Glutamatergic neuron (in vitro differentiated cells): ENCODE data around the gene PLSCR1. TPM values are rescaled to one million over a fixed set of nuclear protein-coding genes. Genes with fewer than 3 reads are reported as not detected.

ENCODE experiments used
- DNase-seq: peaks from one replicate; pipeline ENCODE4 v3.0.0; 2022
- H3K27ac Mint-ChIP-seq: one replicate; pipeline ENCODE4 v1.8.0; 2020; ENCODE audit warnings: mild to moderate bottlenecking, mixed read lengths, inconsistent platforms; ENCODE audit not compliant: unreplicated experiment
- H3K27me3 Mint-ChIP-seq: one replicate; pipeline ENCODE4 v1.8.0; 2020; ENCODE audit warnings: mild to moderate bottlenecking, moderate library complexity, mixed read lengths, inconsistent platforms; ENCODE audit not compliant: unreplicated experiment
- H3K36me3 Mint-ChIP-seq: one replicate; pipeline ENCODE4 v1.8.0; 2020; ENCODE audit warnings: mild to moderate bottlenecking, mixed read lengths, inconsistent platforms; ENCODE audit not compliant: unreplicated experiment
- H3K4me1 Mint-ChIP-seq: one replicate; pipeline ENCODE4 v1.8.0; 2020; ENCODE audit warnings: mild to moderate bottlenecking, low read depth, mixed read lengths, inconsistent platforms; ENCODE audit not compliant: unreplicated experiment
- H3K4me3 Mint-ChIP-seq: one replicate; pipeline ENCODE4 v1.8.0; 2020; ENCODE audit warnings: mild to moderate bottlenecking, mixed read lengths, inconsistent platforms; ENCODE audit not compliant: unreplicated experiment
- H3K9me3 Mint-ChIP-seq: one replicate; pipeline ENCODE4 v1.8.0; 2020; ENCODE audit warnings: mild to moderate bottlenecking, moderate library complexity, mixed read lengths, inconsistent platforms; ENCODE audit not compliant: unreplicated experiment
- CTCF ChIP-seq: fragments of 200-600 bp; sonication (generic); IDR thresholded peaks from one replicate; pipeline ENCODE4 v1.5.0; 2021; ENCODE audit not compliant: partially characterized antibody, unreplicated experiment
- total RNA-seq: library from RNA; stranded (reverse); fragmentation: NEBNext Ultra II Directional; extraction: Animal tissue kit (Norgen Biotek cat#: 25700); gene quantifications from one replicate; pipeline ENCODE4 v1.2.1, GENCODE V29; 2021; ENCODE audit not compliant: unreplicated experiment

The PLSCR1 gene
- total RNA-seq, 1 donor from 2014 or later, result 4.1 TPM

DNA sequence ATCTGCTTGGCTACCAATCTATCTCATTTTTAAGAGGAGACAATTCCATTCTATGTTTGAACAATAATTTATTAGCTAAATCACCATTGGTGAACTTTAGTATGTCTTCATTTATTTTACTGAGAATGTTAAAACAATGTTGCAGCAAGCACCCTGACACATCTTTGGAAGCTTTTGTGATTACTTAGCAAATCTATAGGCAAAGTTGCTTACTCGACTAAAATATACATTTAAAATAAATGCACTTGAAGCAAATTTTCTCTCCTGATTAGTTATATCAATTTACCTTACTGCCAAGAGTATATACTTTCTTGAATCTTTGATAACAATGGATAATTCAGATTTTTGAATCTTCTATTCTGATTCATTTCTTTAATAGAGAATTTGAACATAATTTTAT is 29.8 kb upstream of the PLSCR1 start:
- H3K27ac Mint-ChIP-seq, result no peak overlapping the region
- H3K36me3 Mint-ChIP-seq, result no peaks in the 10 kb centered on the region
- H3K9me3 Mint-ChIP-seq, result no peaks in the 10 kb centered on the region
- no peak for TF ChIP-seq CTCF
- H3K27me3 Mint-ChIP-seq, result no peaks in the 10 kb centered on the region
- DNase-seq, result no peak
- no peak overlapping the region for H3K4me3 Mint-ChIP-seq
- H3K4me1 Mint-ChIP-seq, result peaks cover 3% of the 10 kb centered on the region

DNA sequence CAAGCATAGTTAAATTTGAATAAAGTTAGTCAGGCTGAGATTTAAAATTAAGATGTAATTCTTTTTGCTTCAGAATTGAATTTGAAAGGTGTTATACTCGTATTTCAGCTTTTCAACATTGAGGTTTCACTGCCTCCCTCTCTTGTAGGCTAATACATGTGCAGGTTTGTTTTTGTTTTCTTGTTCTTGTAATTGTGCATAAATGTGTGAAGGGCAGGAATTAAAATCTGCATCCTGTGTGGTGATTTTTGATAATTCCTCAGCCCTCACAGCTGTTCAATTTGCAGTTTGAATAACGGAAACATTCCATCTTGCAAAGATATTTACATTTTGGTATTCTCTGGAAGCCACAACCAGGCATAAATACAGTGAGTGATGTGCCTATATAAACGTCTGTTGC is 24.9 kb upstream of the PLSCR1 start:
- H3K9me3 Mint-ChIP-seq, result peaks cover 2% of the 10 kb centered on the region
- no peaks in the 10 kb centered on the region for H3K27me3 Mint-ChIP-seq
- no peaks in the 10 kb centered on the region for H3K4me1 Mint-ChIP-seq
- H3K27ac Mint-ChIP-seq, result no peak overlapping the region
- no peak for DNase-seq
- no peaks in the 10 kb centered on the region for H3K36me3 Mint-ChIP-seq
- no peak for TF ChIP-seq CTCF
- no peak overlapping the region for H3K4me3 Mint-ChIP-seq

DNA sequence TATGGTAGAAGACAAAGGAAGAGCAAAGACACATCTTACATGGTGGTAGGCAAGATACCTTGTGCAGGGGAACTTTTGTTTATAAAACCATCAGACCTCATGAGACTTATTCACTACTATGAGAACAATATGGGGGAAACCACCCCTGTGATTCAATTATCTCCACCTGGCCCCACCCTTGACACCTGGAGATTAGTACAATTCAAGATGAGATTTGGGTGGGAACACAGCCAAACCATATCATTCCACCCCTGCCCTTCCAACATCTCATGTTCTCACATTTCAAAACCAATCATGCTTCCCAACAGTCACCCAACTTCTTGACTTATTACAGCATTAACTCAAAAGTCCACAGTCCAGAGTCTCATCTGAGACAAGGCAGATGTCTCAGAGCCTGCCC is 21.7 kb upstream of the PLSCR1 start:
- no peak overlapping the region for H3K27ac Mint-ChIP-seq
- no peaks in the 10 kb centered on the region for H3K27me3 Mint-ChIP-seq
- no peaks in the 10 kb centered on the region for H3K4me1 Mint-ChIP-seq
- no peak for TF ChIP-seq CTCF
- no peaks in the 10 kb centered on the region for H3K36me3 Mint-ChIP-seq
- no peak for DNase-seq
- no peak overlapping the region for H3K4me3 Mint-ChIP-seq
- peaks cover 2% of the 10 kb centered on the region for H3K9me3 Mint-ChIP-seq

- no peak for TF ChIP-seq CTCF
- Mint-ChIP-seq H3K4me1 (no peaks in the 10 kb centered on the region), H3K9me3 (no peaks in the 10 kb centered on the region), H3K36me3 (no peaks in the 10 kb centered on the region), H3K4me3 (no peak overlapping the region), H3K27ac (no peak overlapping the region), H3K27me3 (no peaks in the 10 kb centered on the region)
- DNase-seq, result no peak
Observed at GRCh38 chr3:146561879-146562278, 17.5 kb upstream of the PLSCR1 start.

DNA sequence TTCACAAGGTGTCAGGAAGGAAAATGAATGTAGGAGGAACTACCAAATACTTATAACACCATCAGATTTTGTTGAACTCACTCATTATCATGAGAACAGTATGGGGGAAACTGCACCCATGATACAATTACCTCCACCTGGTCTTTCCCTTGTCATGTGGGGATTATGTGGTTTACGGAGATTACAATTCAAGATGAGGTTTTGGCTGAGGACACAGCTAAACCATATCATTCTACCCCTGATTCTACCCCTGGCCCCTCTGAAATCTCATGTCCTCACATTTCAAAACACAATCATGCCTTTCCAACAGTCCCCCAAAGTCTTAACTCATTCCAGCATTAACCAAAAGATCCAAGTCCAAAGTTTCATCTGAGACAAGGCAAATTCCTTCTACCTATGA is 17.1 kb upstream of the PLSCR1 start:
- Mint-ChIP-seq H3K27ac (no peak overlapping the region), H3K4me3 (no peak overlapping the region), H3K36me3 (no peaks in the 10 kb centered on the region), H3K4me1 (no peaks in the 10 kb centered on the region), H3K9me3 (no peaks in the 10 kb centered on the region), H3K27me3 (no peaks in the 10 kb centered on the region)
- TF ChIP-seq CTCF, result no peak
- no peak for DNase-seq
